Liver (tissue), 9 donors: ENCODE results near the gene DNAAF5. TPM values are rescaled to one million over a fixed set of nuclear protein-coding genes. Genes with fewer than 3 reads are reported as not detected.

Experiments used
- DNase-seq: peaks from one replicate; pipeline ENCODE4 v3.0.0-alpha.2; 2017; ENCODE audit warnings: low spot score
- H3K27ac ChIP-seq, 2 donors: one replicate each; pipeline ENCODE4 v1.7.0; 2013; ENCODE audit warnings: inconsistent platforms in 2 of 2, low read length in 2 of 2, control low read depth in 1 of 2, low read depth in 1 of 2, mild to moderate bottlenecking in 1 of 2
- H3K27me3 ChIP-seq, 4 donors: one replicate each; pipeline versions ENCODE4 v1.6.1 to v1.7.0; 2013; ENCODE audit warnings: low read length in 3 of 4, inconsistent platforms in 1 of 4, mild to moderate bottlenecking in 1 of 4, moderate library complexity in 1 of 4; ENCODE audit not compliant: control insufficient read depth in 4 of 4, insufficient read depth in 4 of 4
- H3K36me3 ChIP-seq, 4 donors: one replicate each; pipeline versions ENCODE4 v1.6.1 to v1.7.0; 2013; ENCODE audit warnings: low read length in 3 of 4, mild to moderate bottlenecking in 3 of 4, low read depth in 1 of 4, moderate library complexity in 1 of 4; ENCODE audit not compliant: control insufficient read depth in 4 of 4, insufficient read depth in 3 of 4
- H3K4me1 ChIP-seq, 4 donors: one replicate each; pipeline versions ENCODE4 v1.6.1 to v1.7.0; 2013; ENCODE audit warnings: low read length in 3 of 4, mild to moderate bottlenecking in 3 of 4, moderate library complexity in 1 of 4; ENCODE audit not compliant: control insufficient read depth in 4 of 4, insufficient read depth in 4 of 4
- H3K4me3 ChIP-seq, 3 donors: one replicate each; pipeline versions ENCODE4 v1.6.1 to v1.7.0; 2013; ENCODE audit warnings: low read length in 3 of 3, control low read depth in 1 of 3, low read depth in 1 of 3, mild to moderate bottlenecking in 1 of 3
- H3K9ac ChIP-seq, 2 donors: one replicate each; pipeline ENCODE4 v1.7.0; 2013; ENCODE audit warnings: low read length in 2 of 2, mild to moderate bottlenecking in 2 of 2, moderate library complexity in 2 of 2, control low read depth in 1 of 2, low read depth in 1 of 2
- H3K9me3 ChIP-seq, 4 donors: one replicate each; pipeline versions ENCODE4 v1.6.1 to v1.7.0; 2013; ENCODE audit warnings: low read length in 3 of 4; ENCODE audit not compliant: control insufficient read depth in 4 of 4
- EGR1 ChIP-seq, 2 donors: IDR thresholded peaks; 2 replicates each; pipeline ENCODE4 v1.6.1; 2016 to 2018; ENCODE audit warnings: antibody characterized with exemption in 2 of 2, low read depth in 2 of 2
- FOXA1 ChIP-seq: IDR thresholded peaks from 2 replicates; pipeline ENCODE4 v1.6.1; 2016; ENCODE audit warnings: antibody characterized with exemption
- FOXA2 ChIP-seq: IDR thresholded peaks from 2 replicates; pipeline ENCODE4 v1.6.1; 2016; ENCODE audit warnings: antibody characterized with exemption
- GABPA ChIP-seq, 2 donors: IDR thresholded peaks in 1 of 2; conservative IDR thresholded peaks in 1 of 2; 2 replicates each; pipeline ENCODE4 v1.6.1; 2016; ENCODE audit warnings: antibody characterized with exemption in 2 of 2, mild to moderate bottlenecking in 1 of 2, moderate library complexity in 1 of 2
- HNF4A ChIP-seq, 2 donors: conservative IDR thresholded peaks; 2 replicates each; pipeline ENCODE4 v1.6.1; 2016; ENCODE audit warnings: antibody characterized with exemption in 2 of 2, mild to moderate bottlenecking in 2 of 2
- HNF4G ChIP-seq: IDR thresholded peaks from 2 replicates; pipeline ENCODE4 v1.6.1; 2016; ENCODE audit warnings: antibody characterized with exemption
- JUND ChIP-seq, 2 donors: IDR thresholded peaks; 2 replicates each; pipeline ENCODE4 v1.6.1; 2016; ENCODE audit warnings: antibody characterized with exemption in 2 of 2
- NR2F2 ChIP-seq: IDR thresholded peaks from 2 replicates; pipeline ENCODE4 v1.6.1; 2016; ENCODE audit warnings: antibody characterized with exemption
- RAD21 ChIP-seq, 2 donors: IDR thresholded peaks; 2 replicates each; pipeline ENCODE4 v1.6.1; 2016; ENCODE audit warnings: antibody characterized with exemption in 2 of 2, mild to moderate bottlenecking in 2 of 2
- RXRA ChIP-seq, 2 donors: IDR thresholded peaks; 2 replicates each; pipeline ENCODE4 v1.6.1; 2017 to 2018; ENCODE audit warnings: antibody characterized with exemption in 2 of 2, mild to moderate bottlenecking in 1 of 2
- SP1 ChIP-seq: IDR thresholded peaks from 2 replicates; pipeline ENCODE4 v1.6.1; 2018; ENCODE audit warnings: antibody characterized with exemption, mild to moderate bottlenecking
- TAF1 ChIP-seq: conservative IDR thresholded peaks from 2 replicates; pipeline ENCODE4 v1.6.1; 2016; ENCODE audit warnings: antibody characterized with exemption, mild to moderate bottlenecking
- YY1 ChIP-seq: IDR thresholded peaks from 2 replicates; pipeline ENCODE4 v1.6.1; 2016; ENCODE audit warnings: antibody characterized with exemption, mild to moderate bottlenecking
- ZBTB33 ChIP-seq: IDR thresholded peaks from 2 replicates; pipeline ENCODE4 v1.6.1; 2016; ENCODE audit warnings: antibody characterized with exemption
- WGBS: extraction: QIAGEN DNeasy Blood & Tissue Kit; methylation state at CpG from one replicate; pipeline ENCODE4 v1.1.7; 2013; 5-methylcytosine and 5-hydroxymethylcytosine counted together
- polyA plus RNA-seq, 2 donors: library from polyadenylated mRNA; stranded (reverse) in 1 of 2; unstranded in 1 of 2; fragments of 200-250 nt in 1 of 2; fragments of >200 nt in 1 of 2; fragmentation: Nextera tagmentation in 1 of 2; extraction: Ambion mirVana in 1 of 2; gene quantifications; one replicate each; pipeline versions ENCODE4 v1.2.1 to v1.2.3, GENCODE V29; 2013 to 2015
- total RNA-seq, 2 donors: library from RNA; depleted of rRNA; stranded (reverse); fragments of >200 nt; gene quantifications; one replicate each; pipeline ENCODE4 v1.2.3, GENCODE V29; 2014
- TF ChIP-seq, protein P1 (sequence below): IDR thresholded peaks from 2 replicates; pipeline ENCODE4 v1.6.1; 2016; ENCODE audit warnings: antibody characterized with exemption
- TF ChIP-seq, protein P2 (sequence below): IDR thresholded peaks from 2 replicates; pipeline ENCODE4 v1.6.1; 2016; ENCODE audit warnings: antibody characterized with exemption
- TF ChIP-seq, protein P3 (sequence below): fragments of 150-350 bp; IDR thresholded peaks from 2 replicates; pipeline ENCODE4 v1.5.1; 2017; ENCODE audit warnings: improper control_type of control experiment, low read depth, low read length; ENCODE audit not compliant: missing input control
- donor health status: healthy.
- donor health status: healthy.
- donor health status: healthy.
- donor health status: healthy.
- donor health status: healthy.

The DNAAF5 gene
- total and polyA plus RNA-seq, 4 donors = 3.1 to 11.1 (median 9.5) TPM

DNA sequence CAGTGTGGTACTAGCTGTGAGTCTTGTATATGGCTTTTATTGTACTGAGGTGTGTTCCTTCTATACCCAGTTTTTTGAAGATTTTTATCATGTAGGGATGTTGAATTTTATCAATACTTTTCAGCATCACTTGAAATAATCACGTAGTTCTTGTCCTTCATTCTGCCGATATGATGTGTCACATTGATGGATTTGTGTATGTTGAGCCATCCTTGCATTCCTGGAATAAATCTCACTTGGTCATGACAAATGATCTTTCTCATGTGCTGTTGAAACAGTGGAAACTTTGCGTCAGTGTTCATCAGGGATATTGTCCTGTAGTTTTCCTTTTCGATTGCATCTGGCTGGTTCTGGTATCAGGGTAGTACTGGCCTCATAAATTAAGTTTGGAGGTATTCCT, 7.7 kb downstream of the DNAAF5 start:
- H3K27me3 ChIP-seq = no peaks in the 10 kb centered on the region
- peaks cover 0 to 8% (median 5%) of the 10 kb centered on the region in 4 donors for H3K4me1 ChIP-seq
- H3K9me3 ChIP-seq = peaks cover 0 to 7% (median 2%) of the 10 kb centered on the region in 4 donors
- H3K4me3 ChIP-seq = no peak overlapping the region
- no peak overlapping the region for H3K9ac ChIP-seq
- no peak for TF ChIP-seq HNF4G
- TF ChIP-seq GABPA (IDR thresholded peaks at IDR 0.05 in 1 of 2, conservative IDR thresholded peaks at IDR 0.05 in 1 of 2) = no peak
- peaks cover 0 to 6% (median 2%) of the 10 kb centered on the region in 4 donors for H3K36me3 ChIP-seq
- H3K27ac ChIP-seq = no peak overlapping the region
- WGBS = 97% methylated on average over 4 of the region's 4 CpGs
- no peak for DNase-seq

GRCh38 chr7:734808-735207, 8.3 kb downstream of the DNAAF5 start:
- H3K9ac ChIP-seq = no peak overlapping the region

More at GRCh38 chr7:734808-735207, 8.3 kb downstream of the DNAAF5 start:
- no peak overlapping the region for H3K27ac ChIP-seq
- no peak overlapping the region for H3K4me3 ChIP-seq
- TF ChIP-seq RAD21 (IDR thresholded peaks at IDR 0.05) = no peak
- no peak for TF ChIP-seq HNF4A (conservative IDR thresholded peaks at IDR 0.05)
- TF ChIP-seq ZBTB33 = no peak
- TF ChIP-seq NR2F2 = no peak
- no peak for TF ChIP-seq GABPA (IDR thresholded peaks at IDR 0.05 in 1 of 2, conservative IDR thresholded peaks at IDR 0.05 in 1 of 2)
- TF ChIP-seq HNF4G = no peak
- TF ChIP-seq SP1 = no peak
- TF ChIP-seq JUND (IDR thresholded peaks at IDR 0.05) = no peak
- TF ChIP-seq, protein P1, sequence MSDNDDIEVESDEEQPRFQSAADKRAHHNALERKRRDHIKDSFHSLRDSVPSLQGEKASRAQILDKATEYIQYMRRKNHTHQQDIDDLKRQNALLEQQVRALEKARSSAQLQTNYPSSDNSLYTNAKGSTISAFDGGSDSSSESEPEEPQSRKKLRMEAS = no peak
- no peak for TF ChIP-seq FOXA1
- no peak for TF ChIP-seq EGR1 (IDR thresholded peaks at IDR 0.05; ENCODE audit: low read depth in 2 of 2)
- TF ChIP-seq FOXA2 = no peak
- TF ChIP-seq, protein P2, sequence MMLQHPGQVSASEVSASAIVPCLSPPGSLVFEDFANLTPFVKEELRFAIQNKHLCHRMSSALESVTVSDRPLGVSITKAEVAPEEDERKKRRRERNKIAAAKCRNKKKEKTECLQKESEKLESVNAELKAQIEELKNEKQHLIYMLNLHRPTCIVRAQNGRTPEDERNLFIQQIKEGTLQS = no peak
- TF ChIP-seq YY1 = no peak
- TF ChIP-seq RXRA (IDR thresholded peaks at IDR 0.05) = no peak
- TF ChIP-seq TAF1 = no peak
- TF ChIP-seq, protein P3, sequence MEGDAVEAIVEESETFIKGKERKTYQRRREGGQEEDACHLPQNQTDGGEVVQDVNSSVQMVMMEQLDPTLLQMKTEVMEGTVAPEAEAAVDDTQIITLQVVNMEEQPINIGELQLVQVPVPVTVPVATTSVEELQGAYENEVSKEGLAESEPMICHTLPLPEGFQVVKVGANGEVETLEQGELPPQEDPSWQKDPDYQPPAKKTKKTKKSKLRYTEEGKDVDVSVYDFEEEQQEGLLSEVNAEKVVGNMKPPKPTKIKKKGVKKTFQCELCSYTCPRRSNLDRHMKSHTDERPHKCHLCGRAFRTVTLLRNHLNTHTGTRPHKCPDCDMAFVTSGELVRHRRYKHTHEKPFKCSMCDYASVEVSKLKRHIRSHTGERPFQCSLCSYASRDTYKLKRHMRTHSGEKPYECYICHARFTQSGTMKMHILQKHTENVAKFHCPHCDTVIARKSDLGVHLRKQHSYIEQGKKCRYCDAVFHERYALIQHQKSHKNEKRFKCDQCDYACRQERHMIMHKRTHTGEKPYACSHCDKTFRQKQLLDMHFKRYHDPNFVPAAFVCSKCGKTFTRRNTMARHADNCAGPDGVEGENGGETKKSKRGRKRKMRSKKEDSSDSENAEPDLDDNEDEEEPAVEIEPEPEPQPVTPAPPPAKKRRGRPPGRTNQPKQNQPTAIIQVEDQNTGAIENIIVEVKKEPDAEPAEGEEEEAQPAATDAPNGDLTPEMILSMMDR = no peak
- 99% methylated on average over 11 of the region's 11 CpGs for WGBS
- H3K27me3 ChIP-seq = no peaks in the 10 kb centered on the region
- H3K36me3 ChIP-seq = peaks cover 0 to 6% (median 1%) of the 10 kb centered on the region in 4 donors
- no peak for DNase-seq
- peaks cover 0 to 8% (median 5%) of the 10 kb centered on the region in 4 donors for H3K4me1 ChIP-seq
- H3K9me3 ChIP-seq = peaks cover 0 to 7% (median 2%) of the 10 kb centered on the region in 4 donors
